Measurements from ENCODE around the gene TSFM. TPM values are rescaled to one million over a fixed set of nuclear protein-coding genes. Genes with fewer than 3 reads are reported as not detected.

TSFM gene
- total and polyA plus RNA-seq, 4 donors: 14.6 to 60.5 (median 38.2) TPM

GRCh38 chr12:57823131-57823907 lies 40.7 kb downstream of the TSFM start:
- H3K27me3 ChIP-seq (ENCODE audit: control insufficient read depth in 4 of 4, insufficient read depth in 4 of 4, low read length in 3 of 4): no peaks in the 10 kb centered on the region
- H3K9ac ChIP-seq (ENCODE audit: low read depth in 1 of 2, low read length in 2 of 2): no peak overlapping the region
- no peak overlapping the region for H3K4me3 ChIP-seq (ENCODE audit: low read depth in 1 of 3, low read length in 3 of 3)
- H3K36me3 ChIP-seq (ENCODE audit: control insufficient read depth in 4 of 4, insufficient read depth in 3 of 4, low read depth in 1 of 4, low read length in 3 of 4): peaks cover 23 to 62% (median 56%) of the 10 kb centered on the region in 4 donors
- H3K9me3 ChIP-seq (ENCODE audit: control insufficient read depth in 4 of 4, low read length in 3 of 4): no peaks in the 10 kb centered on the region
- TF ChIP-seq FOXA2 (IDR thresholded peaks at IDR 0.05): no peak
- TF ChIP-seq SP1 (IDR thresholded peaks at IDR 0.05): no peak
- TF ChIP-seq RAD21 (IDR thresholded peaks at IDR 0.05): no peak
- TF ChIP-seq, protein P1, sequence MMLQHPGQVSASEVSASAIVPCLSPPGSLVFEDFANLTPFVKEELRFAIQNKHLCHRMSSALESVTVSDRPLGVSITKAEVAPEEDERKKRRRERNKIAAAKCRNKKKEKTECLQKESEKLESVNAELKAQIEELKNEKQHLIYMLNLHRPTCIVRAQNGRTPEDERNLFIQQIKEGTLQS (IDR thresholded peaks at IDR 0.05): no peak
- TF ChIP-seq JUND (IDR thresholded peaks at IDR 0.05): no peak
- no peak for TF ChIP-seq RXRA (IDR thresholded peaks at IDR 0.05)
- no peak for TF ChIP-seq HNF4A (conservative IDR thresholded peaks at IDR 0.05)
- TF ChIP-seq, protein P2, sequence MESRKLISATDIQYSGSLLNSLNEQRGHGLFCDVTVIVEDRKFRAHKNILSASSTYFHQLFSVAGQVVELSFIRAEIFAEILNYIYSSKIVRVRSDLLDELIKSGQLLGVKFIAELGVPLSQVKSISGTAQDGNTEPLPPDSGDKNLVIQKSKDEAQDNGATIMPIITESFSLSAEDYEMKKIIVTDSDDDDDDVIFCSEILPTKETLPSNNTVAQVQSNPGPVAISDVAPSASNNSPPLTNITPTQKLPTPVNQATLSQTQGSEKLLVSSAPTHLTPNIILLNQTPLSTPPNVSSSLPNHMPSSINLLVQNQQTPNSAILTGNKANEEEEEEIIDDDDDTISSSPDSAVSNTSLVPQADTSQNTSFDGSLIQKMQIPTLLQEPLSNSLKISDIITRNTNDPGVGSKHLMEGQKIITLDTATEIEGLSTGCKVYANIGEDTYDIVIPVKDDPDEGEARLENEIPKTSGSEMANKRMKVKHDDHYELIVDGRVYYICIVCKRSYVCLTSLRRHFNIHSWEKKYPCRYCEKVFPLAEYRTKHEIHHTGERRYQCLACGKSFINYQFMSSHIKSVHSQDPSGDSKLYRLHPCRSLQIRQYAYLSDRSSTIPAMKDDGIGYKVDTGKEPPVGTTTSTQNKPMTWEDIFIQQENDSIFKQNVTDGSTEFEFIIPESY (IDR thresholded peaks at IDR 0.05): no peak
- TF ChIP-seq FOXA1 (IDR thresholded peaks at IDR 0.05): no peak
- no peak for TF ChIP-seq EGR1 (IDR thresholded peaks at IDR 0.05; ENCODE audit: low read depth in 2 of 2)
- TF ChIP-seq, protein P3, sequence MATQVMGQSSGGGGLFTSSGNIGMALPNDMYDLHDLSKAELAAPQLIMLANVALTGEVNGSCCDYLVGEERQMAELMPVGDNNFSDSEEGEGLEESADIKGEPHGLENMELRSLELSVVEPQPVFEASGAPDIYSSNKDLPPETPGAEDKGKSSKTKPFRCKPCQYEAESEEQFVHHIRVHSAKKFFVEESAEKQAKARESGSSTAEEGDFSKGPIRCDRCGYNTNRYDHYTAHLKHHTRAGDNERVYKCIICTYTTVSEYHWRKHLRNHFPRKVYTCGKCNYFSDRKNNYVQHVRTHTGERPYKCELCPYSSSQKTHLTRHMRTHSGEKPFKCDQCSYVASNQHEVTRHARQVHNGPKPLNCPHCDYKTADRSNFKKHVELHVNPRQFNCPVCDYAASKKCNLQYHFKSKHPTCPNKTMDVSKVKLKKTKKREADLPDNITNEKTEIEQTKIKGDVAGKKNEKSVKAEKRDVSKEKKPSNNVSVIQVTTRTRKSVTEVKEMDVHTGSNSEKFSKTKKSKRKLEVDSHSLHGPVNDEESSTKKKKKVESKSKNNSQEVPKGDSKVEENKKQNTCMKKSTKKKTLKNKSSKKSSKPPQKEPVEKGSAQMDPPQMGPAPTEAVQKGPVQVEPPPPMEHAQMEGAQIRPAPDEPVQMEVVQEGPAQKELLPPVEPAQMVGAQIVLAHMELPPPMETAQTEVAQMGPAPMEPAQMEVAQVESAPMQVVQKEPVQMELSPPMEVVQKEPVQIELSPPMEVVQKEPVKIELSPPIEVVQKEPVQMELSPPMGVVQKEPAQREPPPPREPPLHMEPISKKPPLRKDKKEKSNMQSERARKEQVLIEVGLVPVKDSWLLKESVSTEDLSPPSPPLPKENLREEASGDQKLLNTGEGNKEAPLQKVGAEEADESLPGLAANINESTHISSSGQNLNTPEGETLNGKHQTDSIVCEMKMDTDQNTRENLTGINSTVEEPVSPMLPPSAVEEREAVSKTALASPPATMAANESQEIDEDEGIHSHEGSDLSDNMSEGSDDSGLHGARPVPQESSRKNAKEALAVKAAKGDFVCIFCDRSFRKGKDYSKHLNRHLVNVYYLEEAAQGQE (IDR thresholded peaks at IDR 0.05): no peak
- no peak for TF ChIP-seq TAF1 (conservative IDR thresholded peaks at IDR 0.05)
- TF ChIP-seq YY1 (IDR thresholded peaks at IDR 0.05): no peak
- no peak for TF ChIP-seq NR2F2 (IDR thresholded peaks at IDR 0.05)
- TF ChIP-seq HNF4G (IDR thresholded peaks at IDR 0.05): no peak
- TF ChIP-seq GABPA (IDR thresholded peaks at IDR 0.05 in 1 of 2, conservative IDR thresholded peaks at IDR 0.05 in 1 of 2): no peak
- TF ChIP-seq CTCF (IDR thresholded peaks at IDR 0.05; ENCODE audit: low read depth, low read length, missing input control): no peak
- no peak for DNase-seq (ENCODE audit: low spot score)
- WGBS: 90% methylated on average over 17 of the region's 17 CpGs
- no peak overlapping the region for H3K27ac ChIP-seq (ENCODE audit: low read depth in 1 of 2, low read length in 2 of 2)
- peaks cover 3 to 34% (median 9%) of the 10 kb centered on the region in 4 donors for H3K4me1 ChIP-seq (ENCODE audit: control insufficient read depth in 4 of 4, insufficient read depth in 4 of 4, low read length in 3 of 4)

All from liver (tissue), 9 donors.